Cardiac muscle cell (in vitro differentiated cells and primary cell): ENCODE results near the gene NAMPT. TPM values are rescaled to one million over a fixed set of nuclear protein-coding genes. Genes with fewer than 3 reads are reported as not detected.

ENCODE experiments used
- DNase-seq, 2 donors: peaks; one replicate each; pipeline versions ENCODE4 v3.0.0 to v3.0.0-alpha.2; 2010 to 2017; ENCODE audit warnings: low read depth in 1 of 2, low spot score in 1 of 2
- H3K27ac ChIP-seq: fragments of 200-600 bp; sonication (generic); 2 replicates; pipeline ENCODE4 v1.5.1; 2016
- H3K27me3 ChIP-seq: fragments of 200-600 bp; sonication (generic); 2 replicates; pipeline ENCODE4 v1.6.0; 2016; ENCODE audit warnings: control low read depth
- H3K36me3 ChIP-seq: fragments of 200-600 bp; sonication (generic); 2 replicates; pipeline ENCODE4 v1.5.1; 2016; ENCODE audit warnings: control low read depth
- H3K4me1 ChIP-seq: fragments of 200-600 bp; sonication (generic); 2 replicates; pipeline ENCODE4 v1.8.1; 2017; ENCODE audit warnings: low read depth, mild to moderate bottlenecking, mixed run types
- H3K4me3 ChIP-seq: fragments of 200-600 bp; sonication (generic); 2 replicates; pipeline ENCODE4 v1.5.1; 2016; ENCODE audit warnings: mild to moderate bottlenecking
- H3K9me3 ChIP-seq: fragments of 200-600 bp; sonication (generic); 2 replicates; pipeline ENCODE4 v1.5.1; 2017; ENCODE audit warnings: low read depth, mild to moderate bottlenecking, control low read depth
- CTCF ChIP-seq: IDR thresholded peaks from 2 replicates; pipeline ENCODE4 v1.5.1; 2012; ENCODE audit warnings: low read depth, mild to moderate bottlenecking, low read length
- polyA plus RNA-seq: library from polyadenylated mRNA; unstranded; fragments of >200 nt; fragmentation: Nextera tagmentation; extraction: Ambion mirVana; gene quantifications from 2 replicates; pipeline ENCODE4 v1.2.1, GENCODE V29; 2016
- total RNA-seq: library from RNA; depleted of rRNA; stranded (reverse); fragments of >200 nt; gene quantifications from 2 replicates; pipeline ENCODE4 v1.2.3, GENCODE V29; 2016

The NAMPT gene
- total and polyA plus RNA-seq, 2 experiments from 2014 or later, result 36.4 to 37.3 TPM

- no peak overlapping the region for H3K4me3 ChIP-seq
- TF ChIP-seq CTCF, result no peak
- no peaks in the 10 kb centered on the region for H3K27me3 ChIP-seq
- H3K4me1 ChIP-seq, result peaks cover 15% of the 10 kb centered on the region
- H3K27ac ChIP-seq, result no peak overlapping the region
- no peak for DNase-seq
- H3K36me3 ChIP-seq, result no peaks in the 10 kb centered on the region
- H3K9me3 ChIP-seq, result no peaks in the 10 kb centered on the region
These were observed 2.4 kb downstream of the NAMPT start for GRCh38 chr7:106282390-106282789.

DNA sequence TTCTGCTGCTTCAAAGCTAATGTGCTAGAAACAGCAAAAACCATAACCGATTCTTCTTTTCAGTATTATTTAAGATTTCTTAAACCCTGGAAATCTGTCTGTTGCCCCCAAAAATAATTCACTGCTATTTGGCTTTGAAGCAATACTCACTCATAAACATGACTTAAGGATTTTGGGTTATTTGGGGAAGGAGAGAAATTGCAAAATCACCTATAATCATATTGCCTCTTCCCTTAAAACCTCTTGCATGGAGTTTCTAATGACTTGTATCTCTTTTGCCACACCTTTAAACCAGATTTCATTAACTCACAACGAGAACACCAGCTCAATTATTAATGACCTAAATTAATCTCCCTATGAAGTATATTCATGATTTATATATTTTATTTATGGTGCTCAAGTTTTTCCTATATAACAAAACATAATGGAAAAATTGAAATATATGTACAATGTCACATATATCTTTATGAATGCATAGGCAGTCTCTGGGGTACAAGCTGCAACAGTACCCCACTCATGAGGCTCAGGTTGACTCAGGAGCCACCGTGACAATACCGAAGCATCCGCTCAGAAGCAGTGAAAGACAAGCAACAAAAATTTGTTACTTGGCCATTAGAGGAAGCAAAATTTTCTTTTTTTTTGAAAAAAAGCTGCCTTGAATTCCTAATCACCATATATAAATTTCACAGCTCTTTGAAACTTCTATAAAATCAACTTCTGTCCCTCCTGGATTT, 3.0 kb downstream of the NAMPT start:
- H3K36me3 ChIP-seq, result no peaks in the 10 kb centered on the region
- TF ChIP-seq CTCF, result no peak
- H3K4me3 ChIP-seq, result no peak overlapping the region
- no peaks in the 10 kb centered on the region for H3K27me3 ChIP-seq
- no peak overlapping the region for H3K27ac ChIP-seq
- DNase-seq, result no peak
- no peaks in the 10 kb centered on the region for H3K9me3 ChIP-seq
- H3K4me1 ChIP-seq, result peaks cover 15% of the 10 kb centered on the region

DNA sequence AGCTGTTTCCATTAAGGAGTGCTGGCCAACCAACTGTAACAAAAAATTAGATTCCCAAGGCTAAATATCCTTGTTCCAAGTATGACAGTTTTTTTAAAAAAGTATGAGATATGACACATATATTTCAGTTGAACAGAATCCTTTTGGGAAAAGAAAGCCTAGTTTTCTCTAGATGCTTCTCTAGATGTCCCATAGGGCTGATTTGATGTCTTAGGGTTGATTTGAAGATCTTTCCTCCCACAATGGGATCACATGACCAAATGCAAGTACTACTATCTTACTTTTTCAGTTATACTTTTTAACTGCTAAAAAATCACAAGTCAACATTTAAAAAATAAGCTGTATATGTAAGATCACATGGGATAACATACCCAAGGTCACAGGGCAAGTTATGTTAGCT, 3.7 kb downstream of the NAMPT start:
- Histone ChIP-seq H3K9me3 (no peaks in the 10 kb centered on the region), H3K27ac (no peak overlapping the region), H3K36me3 (no peaks in the 10 kb centered on the region), H3K4me3 (no peak overlapping the region), H3K4me1 (peaks cover 15% of the 10 kb centered on the region), H3K27me3 (no peaks in the 10 kb centered on the region)
- DNase-seq, result no peak
- no peak for TF ChIP-seq CTCF

DNA sequence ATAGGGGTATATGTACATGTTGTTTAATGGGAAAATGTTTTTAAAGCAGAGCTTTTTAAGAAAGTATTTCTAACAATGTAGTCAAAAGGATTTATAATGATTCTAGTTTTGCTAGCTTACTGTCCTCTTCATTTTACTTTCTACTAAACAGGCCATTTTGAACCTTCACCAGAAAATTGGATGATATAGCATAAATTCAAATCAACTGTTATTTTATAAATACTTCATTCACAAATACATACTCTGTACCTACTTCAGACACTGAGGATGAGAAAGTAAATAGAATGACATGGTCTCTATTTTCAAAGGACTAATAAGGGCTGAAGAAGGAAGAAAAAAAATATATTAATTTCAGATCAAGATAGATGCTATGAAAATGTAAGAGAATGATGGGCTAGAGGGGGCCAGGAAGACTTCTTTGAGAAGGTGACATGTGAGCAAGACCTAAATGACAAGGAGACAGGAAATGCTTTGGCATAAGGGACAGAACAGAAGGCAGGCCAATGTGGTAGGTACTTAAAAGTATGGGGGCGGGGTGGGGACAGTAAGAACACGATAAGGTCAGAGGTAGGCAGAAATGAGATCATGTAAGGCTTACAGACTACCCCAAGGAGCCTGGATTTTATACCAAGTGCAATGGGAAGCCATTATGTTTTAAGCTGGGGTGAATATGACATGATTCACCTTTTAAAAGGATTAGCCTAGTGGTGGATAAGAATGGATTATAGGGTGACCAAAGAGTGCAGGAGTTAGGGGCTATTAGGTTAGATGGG, 5.2 kb downstream of the NAMPT start:
- H3K27ac ChIP-seq, result no peak overlapping the region
- no peak for TF ChIP-seq CTCF
- peaks cover 5% of the 10 kb centered on the region for H3K36me3 ChIP-seq
- H3K9me3 ChIP-seq, result no peaks in the 10 kb centered on the region
- H3K4me1 ChIP-seq, result peaks cover 15% of the 10 kb centered on the region
- DNase-seq, result no peak
- H3K27me3 ChIP-seq, result no peaks in the 10 kb centered on the region
- H3K4me3 ChIP-seq, result no peak overlapping the region

- H3K27ac ChIP-seq, result no peak overlapping the region
- no peaks in the 10 kb centered on the region for H3K9me3 ChIP-seq
- TF ChIP-seq CTCF, result no peak
- H3K4me3 ChIP-seq, result no peak overlapping the region
- no peak for DNase-seq
- peaks cover 9% of the 10 kb centered on the region for H3K36me3 ChIP-seq
- H3K27me3 ChIP-seq, result no peaks in the 10 kb centered on the region
- peaks cover 15% of the 10 kb centered on the region for H3K4me1 ChIP-seq
These were observed 6.1 kb downstream of the NAMPT start for GRCh38 chr7:106278695-106279094.
